ENCODE measurements around the gene TMEM47. TPM values are rescaled to one million over a fixed set of nuclear protein-coding genes. Genes with fewer than 3 reads are reported as not detected.

TMEM47 gene
- total and polyA plus RNA-seq, 3 donors from 2014 or later, result 6.6 to 12.7 (median 11.3) TPM

GRCh38 chrX:34598362-34598761 is 58.7 kb downstream of the TMEM47 start:
- Histone ChIP-seq H3K4me3 (no peak overlapping the region), H3K27me3 (no peaks in the 10 kb centered on the region), H3K36me3 (ENCODE audit: low read depth, missing control alignments) (no peaks in the 10 kb centered on the region), H3K9me3 (no peaks in the 10 kb centered on the region), H3K4me1 (no peaks in the 10 kb centered on the region), H3K27ac (no peak overlapping the region)
- WGBS, 2 donors, result 100% methylated on average over 1 of the region's 1 CpG
- TF ChIP-seq, protein P1, sequence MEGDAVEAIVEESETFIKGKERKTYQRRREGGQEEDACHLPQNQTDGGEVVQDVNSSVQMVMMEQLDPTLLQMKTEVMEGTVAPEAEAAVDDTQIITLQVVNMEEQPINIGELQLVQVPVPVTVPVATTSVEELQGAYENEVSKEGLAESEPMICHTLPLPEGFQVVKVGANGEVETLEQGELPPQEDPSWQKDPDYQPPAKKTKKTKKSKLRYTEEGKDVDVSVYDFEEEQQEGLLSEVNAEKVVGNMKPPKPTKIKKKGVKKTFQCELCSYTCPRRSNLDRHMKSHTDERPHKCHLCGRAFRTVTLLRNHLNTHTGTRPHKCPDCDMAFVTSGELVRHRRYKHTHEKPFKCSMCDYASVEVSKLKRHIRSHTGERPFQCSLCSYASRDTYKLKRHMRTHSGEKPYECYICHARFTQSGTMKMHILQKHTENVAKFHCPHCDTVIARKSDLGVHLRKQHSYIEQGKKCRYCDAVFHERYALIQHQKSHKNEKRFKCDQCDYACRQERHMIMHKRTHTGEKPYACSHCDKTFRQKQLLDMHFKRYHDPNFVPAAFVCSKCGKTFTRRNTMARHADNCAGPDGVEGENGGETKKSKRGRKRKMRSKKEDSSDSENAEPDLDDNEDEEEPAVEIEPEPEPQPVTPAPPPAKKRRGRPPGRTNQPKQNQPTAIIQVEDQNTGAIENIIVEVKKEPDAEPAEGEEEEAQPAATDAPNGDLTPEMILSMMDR (IDR thresholded peaks at IDR 0.05), result no peak
- no peak for TF ChIP-seq POLR2A (IDR thresholded peaks at IDR 0.05)
- intact Hi-C loops (cut with DNase I; ENCODE audit: low total_unique reads), result no loop called here
- no peak for DNase-seq

GRCh38 chrX:34586936-34587335 is 70.1 kb downstream of the TMEM47 start:
- Histone ChIP-seq H3K4me3 (no peak overlapping the region), H3K27ac (no peak overlapping the region), H3K4me1 (no peaks in the 10 kb centered on the region), H3K36me3 (ENCODE audit: low read depth, missing control alignments) (no peaks in the 10 kb centered on the region), H3K9me3 (no peaks in the 10 kb centered on the region), H3K27me3 (no peaks in the 10 kb centered on the region)
- WGBS, 2 donors, result 78 to 90% methylated on average over 3 of the region's 3 CpGs
- TF ChIP-seq, protein P1 (IDR thresholded peaks at IDR 0.05), result no peak
- no peak for TF ChIP-seq POLR2A (IDR thresholded peaks at IDR 0.05)
- DNase-seq, result no peak
- intact Hi-C loops (cut with DNase I; ENCODE audit: low total_unique reads), result no loop called here

GRCh38 chrX:34586346-34586911 is 70.7 kb downstream of the TMEM47 start:
- no peaks in the 10 kb centered on the region for H3K27me3 ChIP-seq

DNA sequence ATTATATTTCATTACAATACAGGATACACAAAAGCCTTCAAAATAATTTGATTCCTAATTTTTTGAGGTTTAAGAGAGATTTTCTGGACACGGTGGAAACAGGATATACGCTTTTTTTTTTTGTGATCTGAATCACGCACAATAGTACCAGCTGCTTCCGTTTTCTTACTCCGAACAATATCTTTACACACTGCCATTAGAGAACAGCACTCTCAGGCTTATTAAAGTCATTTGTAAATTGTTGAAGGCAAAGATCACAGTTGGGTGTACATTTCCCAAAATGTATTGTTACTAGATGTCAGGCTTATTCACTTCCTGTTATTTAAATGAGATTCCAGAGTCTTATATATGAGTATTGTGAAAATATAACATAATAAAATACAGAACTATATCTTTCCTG is 71.5 kb downstream of the TMEM47 start:
- no peak overlapping the region for H3K4me3 ChIP-seq
- no peak for TF ChIP-seq POLR2A (IDR thresholded peaks at IDR 0.05)
- TF ChIP-seq, protein P1 (IDR thresholded peaks at IDR 0.05), result no peak
- WGBS, 2 donors, result 48 to 52% methylated on average over 5 of the region's 5 CpGs
- H3K27ac ChIP-seq, result no peak overlapping the region
- no peaks in the 10 kb centered on the region for H3K27me3 ChIP-seq
- H3K36me3 ChIP-seq (ENCODE audit: low read depth, missing control alignments), result no peaks in the 10 kb centered on the region
- intact Hi-C loops (cut with DNase I; ENCODE audit: low total_unique reads), result no loop called here
- no peaks in the 10 kb centered on the region for H3K9me3 ChIP-seq
- no peak for DNase-seq
- no peaks in the 10 kb centered on the region for H3K4me1 ChIP-seq

More at GRCh38 chrX:34586346-34586911, 70.7 kb downstream of the TMEM47 start:
- WGBS, 2 donors, result 64 to 81% methylated on average over 4 of the region's 4 CpGs
- no peaks in the 10 kb centered on the region for H3K9me3 ChIP-seq
- TF ChIP-seq, protein P1 (IDR thresholded peaks at IDR 0.05), result no peak
- TF ChIP-seq POLR2A (IDR thresholded peaks at IDR 0.05), result no peak
- no peak overlapping the region for H3K27ac ChIP-seq
- no peaks in the 10 kb centered on the region for H3K4me1 ChIP-seq
- intact Hi-C loops (cut with DNase I; ENCODE audit: low total_unique reads), result no loop called here
- no peaks in the 10 kb centered on the region for H3K36me3 ChIP-seq (ENCODE audit: low read depth, missing control alignments)
- no peak overlapping the region for H3K4me3 ChIP-seq
- no peak for DNase-seq

DNA sequence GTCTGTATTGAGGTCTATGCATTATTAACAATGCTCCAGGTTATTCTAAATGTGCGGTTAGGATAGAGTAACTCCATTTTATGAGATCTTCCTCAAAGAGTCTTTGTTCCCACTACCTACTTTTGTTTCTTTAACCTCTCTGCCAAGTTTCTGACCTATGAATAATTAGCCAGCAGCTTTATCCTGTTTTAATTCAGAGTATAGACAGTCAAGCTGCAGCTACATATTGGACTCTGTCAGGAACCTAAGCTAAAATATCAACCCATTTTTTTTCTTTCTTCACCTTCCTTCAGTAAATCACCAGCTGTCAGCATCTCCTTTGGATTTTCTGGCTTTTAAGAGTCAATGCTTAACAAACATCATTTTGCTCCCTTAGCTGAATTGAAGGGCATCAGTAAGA is 72.3 kb downstream of the TMEM47 start:
- intact Hi-C loops (cut with DNase I; ENCODE audit: low total_unique reads), result no loop called here

More for the DNA sequence above, 72.3 kb downstream of the TMEM47 start:
- Histone ChIP-seq H3K9me3 (no peaks in the 10 kb centered on the region), H3K27ac (no peak overlapping the region), H3K4me3 (no peak overlapping the region), H3K36me3 (ENCODE audit: low read depth, missing control alignments) (no peaks in the 10 kb centered on the region), H3K4me1 (no peaks in the 10 kb centered on the region), H3K27me3 (no peaks in the 10 kb centered on the region)
- TF ChIP-seq, protein P1 (IDR thresholded peaks at IDR 0.05), result no peak
- no peak for TF ChIP-seq POLR2A (IDR thresholded peaks at IDR 0.05)
- 83 to 92% methylated on average over 1 of the region's 1 CpG for WGBS, 2 donors
- DNase-seq, result no peak
